H1 (cell line): ENCODE measurements around the gene DRC1.

Experiments used
- POLR2A ChIP-seq, 2 experiments: IDR thresholded peaks; 1 replicate in 1 of 2; 2 replicates in 1 of 2; pipeline ENCODE4 v1.6.1; 2011; ENCODE audit warnings: low read depth in 2 of 2, low read length in 2 of 2, mild to moderate bottlenecking in 2 of 2; ENCODE audit errors: control extremely low read depth in 1 of 2
- RBBP5 ChIP-seq: IDR thresholded peaks from 2 replicates; pipeline ENCODE4 v1.7.1; 2012; ENCODE audit warnings: low read depth, mild to moderate bottlenecking, inconsistent platforms, low read length, moderate library complexity, borderline replicate concordance
- TEAD4 ChIP-seq: IDR thresholded peaks from 2 replicates; pipeline ENCODE4 v1.6.1; 2012; ENCODE audit warnings: low read depth, low read length, inconsistent platforms, mixed read lengths
- ZNF274 ChIP-seq: IDR thresholded peaks from 2 replicates; pipeline ENCODE4 v1.7.0; 2012; ENCODE audit warnings: low read length, borderline replicate concordance; ENCODE audit errors: extremely low read depth
- TF ChIP-seq, protein P1 (sequence below), 3 experiments: IDR thresholded peaks; 1 replicate in 2 of 3; 2 replicates in 1 of 3; pipeline versions ENCODE4 v1.5.1 to v1.6.1; 2011; ENCODE audit warnings: low read length in 3 of 3, mild to moderate bottlenecking in 3 of 3, inconsistent platforms in 2 of 3, low read depth in 1 of 3, moderate library complexity in 1 of 3; ENCODE audit not compliant: insufficient read depth in 1 of 3; ENCODE audit errors: control extremely low read depth in 1 of 3
- TF ChIP-seq, protein P2 (sequence below): IDR thresholded peaks from 2 replicates; pipeline ENCODE4 v1.6.1; 2012; ENCODE audit warnings: low read length, inconsistent platforms
- TF ChIP-seq, protein P3 (sequence below): fragments of 300-600 bp; sonication (generic); IDR thresholded peaks from 2 replicates; pipeline ENCODE4 v1.7.1; 2012; ENCODE audit warnings: low read length, moderate library complexity, mild to moderate bottlenecking, inconsistent platforms; ENCODE audit not compliant: insufficient replicate concordance

DNA sequence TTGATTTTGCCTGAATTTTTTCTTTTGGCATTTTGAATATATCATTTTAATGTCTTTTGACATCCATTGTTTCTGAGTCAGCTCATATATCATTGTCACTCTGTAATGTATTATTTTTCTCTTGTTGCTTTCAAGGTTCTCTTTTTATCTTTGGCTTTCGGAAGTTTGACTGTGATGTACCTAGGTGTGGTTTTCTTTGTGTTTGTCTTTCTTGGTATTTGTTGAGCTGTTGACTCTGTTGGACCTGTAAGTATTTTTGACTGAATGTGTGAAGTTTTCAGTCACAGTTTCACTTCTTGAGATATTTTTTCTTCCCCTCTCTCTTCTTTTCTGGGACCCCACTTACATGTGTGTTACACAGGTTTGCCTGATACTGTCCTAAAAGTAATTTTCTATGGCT, 24.9 kb upstream of the DRC1 start:
- TF ChIP-seq TEAD4 (no peak), RBBP5 (no peak), ZNF274 (no peak), POLR2A (IDR thresholded peaks at IDR 0.05; ENCODE audit: control extremely low read depth in 1 of 2, low read depth in 2 of 2, low read length in 2 of 2) (no peak)
- TF ChIP-seq, protein P1, sequence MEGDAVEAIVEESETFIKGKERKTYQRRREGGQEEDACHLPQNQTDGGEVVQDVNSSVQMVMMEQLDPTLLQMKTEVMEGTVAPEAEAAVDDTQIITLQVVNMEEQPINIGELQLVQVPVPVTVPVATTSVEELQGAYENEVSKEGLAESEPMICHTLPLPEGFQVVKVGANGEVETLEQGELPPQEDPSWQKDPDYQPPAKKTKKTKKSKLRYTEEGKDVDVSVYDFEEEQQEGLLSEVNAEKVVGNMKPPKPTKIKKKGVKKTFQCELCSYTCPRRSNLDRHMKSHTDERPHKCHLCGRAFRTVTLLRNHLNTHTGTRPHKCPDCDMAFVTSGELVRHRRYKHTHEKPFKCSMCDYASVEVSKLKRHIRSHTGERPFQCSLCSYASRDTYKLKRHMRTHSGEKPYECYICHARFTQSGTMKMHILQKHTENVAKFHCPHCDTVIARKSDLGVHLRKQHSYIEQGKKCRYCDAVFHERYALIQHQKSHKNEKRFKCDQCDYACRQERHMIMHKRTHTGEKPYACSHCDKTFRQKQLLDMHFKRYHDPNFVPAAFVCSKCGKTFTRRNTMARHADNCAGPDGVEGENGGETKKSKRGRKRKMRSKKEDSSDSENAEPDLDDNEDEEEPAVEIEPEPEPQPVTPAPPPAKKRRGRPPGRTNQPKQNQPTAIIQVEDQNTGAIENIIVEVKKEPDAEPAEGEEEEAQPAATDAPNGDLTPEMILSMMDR (IDR thresholded peaks at IDR 0.05; ENCODE audit: control extremely low read depth in 1 of 3, insufficient read depth in 1 of 3, low read depth in 1 of 3, low read length in 3 of 3), result no peak
- TF ChIP-seq, protein P2, sequence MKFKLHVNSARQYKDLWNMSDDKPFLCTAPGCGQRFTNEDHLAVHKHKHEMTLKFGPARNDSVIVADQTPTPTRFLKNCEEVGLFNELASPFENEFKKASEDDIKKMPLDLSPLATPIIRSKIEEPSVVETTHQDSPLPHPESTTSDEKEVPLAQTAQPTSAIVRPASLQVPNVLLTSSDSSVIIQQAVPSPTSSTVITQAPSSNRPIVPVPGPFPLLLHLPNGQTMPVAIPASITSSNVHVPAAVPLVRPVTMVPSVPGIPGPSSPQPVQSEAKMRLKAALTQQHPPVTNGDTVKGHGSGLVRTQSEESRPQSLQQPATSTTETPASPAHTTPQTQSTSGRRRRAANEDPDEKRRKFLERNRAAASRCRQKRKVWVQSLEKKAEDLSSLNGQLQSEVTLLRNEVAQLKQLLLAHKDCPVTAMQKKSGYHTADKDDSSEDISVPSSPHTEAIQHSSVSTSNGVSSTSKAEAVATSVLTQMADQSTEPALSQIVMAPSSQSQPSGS, result no peak
- TF ChIP-seq, protein P3, sequence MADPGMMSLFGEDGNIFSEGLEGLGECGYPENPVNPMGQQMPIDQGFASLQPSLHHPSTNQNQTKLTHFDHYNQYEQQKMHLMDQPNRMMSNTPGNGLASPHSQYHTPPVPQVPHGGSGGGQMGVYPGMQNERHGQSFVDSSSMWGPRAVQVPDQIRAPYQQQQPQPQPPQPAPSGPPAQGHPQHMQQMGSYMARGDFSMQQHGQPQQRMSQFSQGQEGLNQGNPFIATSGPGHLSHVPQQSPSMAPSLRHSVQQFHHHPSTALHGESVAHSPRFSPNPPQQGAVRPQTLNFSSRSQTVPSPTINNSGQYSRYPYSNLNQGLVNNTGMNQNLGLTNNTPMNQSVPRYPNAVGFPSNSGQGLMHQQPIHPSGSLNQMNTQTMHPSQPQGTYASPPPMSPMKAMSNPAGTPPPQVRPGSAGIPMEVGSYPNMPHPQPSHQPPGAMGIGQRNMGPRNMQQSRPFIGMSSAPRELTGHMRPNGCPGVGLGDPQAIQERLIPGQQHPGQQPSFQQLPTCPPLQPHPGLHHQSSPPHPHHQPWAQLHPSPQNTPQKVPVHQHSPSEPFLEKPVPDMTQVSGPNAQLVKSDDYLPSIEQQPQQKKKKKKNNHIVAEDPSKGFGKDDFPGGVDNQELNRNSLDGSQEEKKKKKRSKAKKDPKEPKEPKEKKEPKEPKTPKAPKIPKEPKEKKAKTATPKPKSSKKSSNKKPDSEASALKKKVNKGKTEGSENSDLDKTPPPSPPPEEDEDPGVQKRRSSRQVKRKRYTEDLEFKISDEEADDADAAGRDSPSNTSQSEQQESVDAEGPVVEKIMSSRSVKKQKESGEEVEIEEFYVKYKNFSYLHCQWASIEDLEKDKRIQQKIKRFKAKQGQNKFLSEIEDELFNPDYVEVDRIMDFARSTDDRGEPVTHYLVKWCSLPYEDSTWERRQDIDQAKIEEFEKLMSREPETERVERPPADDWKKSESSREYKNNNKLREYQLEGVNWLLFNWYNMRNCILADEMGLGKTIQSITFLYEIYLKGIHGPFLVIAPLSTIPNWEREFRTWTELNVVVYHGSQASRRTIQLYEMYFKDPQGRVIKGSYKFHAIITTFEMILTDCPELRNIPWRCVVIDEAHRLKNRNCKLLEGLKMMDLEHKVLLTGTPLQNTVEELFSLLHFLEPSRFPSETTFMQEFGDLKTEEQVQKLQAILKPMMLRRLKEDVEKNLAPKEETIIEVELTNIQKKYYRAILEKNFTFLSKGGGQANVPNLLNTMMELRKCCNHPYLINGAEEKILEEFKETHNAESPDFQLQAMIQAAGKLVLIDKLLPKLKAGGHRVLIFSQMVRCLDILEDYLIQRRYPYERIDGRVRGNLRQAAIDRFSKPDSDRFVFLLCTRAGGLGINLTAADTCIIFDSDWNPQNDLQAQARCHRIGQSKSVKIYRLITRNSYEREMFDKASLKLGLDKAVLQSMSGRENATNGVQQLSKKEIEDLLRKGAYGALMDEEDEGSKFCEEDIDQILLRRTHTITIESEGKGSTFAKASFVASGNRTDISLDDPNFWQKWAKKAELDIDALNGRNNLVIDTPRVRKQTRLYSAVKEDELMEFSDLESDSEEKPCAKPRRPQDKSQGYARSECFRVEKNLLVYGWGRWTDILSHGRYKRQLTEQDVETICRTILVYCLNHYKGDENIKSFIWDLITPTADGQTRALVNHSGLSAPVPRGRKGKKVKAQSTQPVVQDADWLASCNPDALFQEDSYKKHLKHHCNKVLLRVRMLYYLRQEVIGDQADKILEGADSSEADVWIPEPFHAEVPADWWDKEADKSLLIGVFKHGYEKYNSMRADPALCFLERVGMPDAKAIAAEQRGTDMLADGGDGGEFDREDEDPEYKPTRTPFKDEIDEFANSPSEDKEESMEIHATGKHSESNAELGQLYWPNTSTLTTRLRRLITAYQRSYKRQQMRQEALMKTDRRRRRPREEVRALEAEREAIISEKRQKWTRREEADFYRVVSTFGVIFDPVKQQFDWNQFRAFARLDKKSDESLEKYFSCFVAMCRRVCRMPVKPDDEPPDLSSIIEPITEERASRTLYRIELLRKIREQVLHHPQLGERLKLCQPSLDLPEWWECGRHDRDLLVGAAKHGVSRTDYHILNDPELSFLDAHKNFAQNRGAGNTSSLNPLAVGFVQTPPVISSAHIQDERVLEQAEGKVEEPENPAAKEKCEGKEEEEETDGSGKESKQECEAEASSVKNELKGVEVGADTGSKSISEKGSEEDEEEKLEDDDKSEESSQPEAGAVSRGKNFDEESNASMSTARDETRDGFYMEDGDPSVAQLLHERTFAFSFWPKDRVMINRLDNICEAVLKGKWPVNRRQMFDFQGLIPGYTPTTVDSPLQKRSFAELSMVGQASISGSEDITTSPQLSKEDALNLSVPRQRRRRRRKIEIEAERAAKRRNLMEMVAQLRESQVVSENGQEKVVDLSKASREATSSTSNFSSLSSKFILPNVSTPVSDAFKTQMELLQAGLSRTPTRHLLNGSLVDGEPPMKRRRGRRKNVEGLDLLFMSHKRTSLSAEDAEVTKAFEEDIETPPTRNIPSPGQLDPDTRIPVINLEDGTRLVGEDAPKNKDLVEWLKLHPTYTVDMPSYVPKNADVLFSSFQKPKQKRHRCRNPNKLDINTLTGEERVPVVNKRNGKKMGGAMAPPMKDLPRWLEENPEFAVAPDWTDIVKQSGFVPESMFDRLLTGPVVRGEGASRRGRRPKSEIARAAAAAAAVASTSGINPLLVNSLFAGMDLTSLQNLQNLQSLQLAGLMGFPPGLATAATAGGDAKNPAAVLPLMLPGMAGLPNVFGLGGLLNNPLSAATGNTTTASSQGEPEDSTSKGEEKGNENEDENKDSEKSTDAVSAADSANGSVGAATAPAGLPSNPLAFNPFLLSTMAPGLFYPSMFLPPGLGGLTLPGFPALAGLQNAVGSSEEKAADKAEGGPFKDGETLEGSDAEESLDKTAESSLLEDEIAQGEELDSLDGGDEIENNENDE, result no peak
